GM19328 (cell line): ENCODE results near the gene MAP1LC3C.
"Not testable (repeated sequence)": the region's sequence is repeated elsewhere in the genome, so short reads cannot be mapped to it uniquely, and the experiment has no call there.

Experiments
- ATAC-seq: cut with Tn5 transposase; IDR thresholded peaks from one replicate; pipeline ENCODE4 v1.9.1; 2021; ENCODE audit warnings: mild to moderate bottlenecking, moderate library complexity; ENCODE audit not compliant: unreplicated experiment

The MAP1LC3C gene

DNA sequence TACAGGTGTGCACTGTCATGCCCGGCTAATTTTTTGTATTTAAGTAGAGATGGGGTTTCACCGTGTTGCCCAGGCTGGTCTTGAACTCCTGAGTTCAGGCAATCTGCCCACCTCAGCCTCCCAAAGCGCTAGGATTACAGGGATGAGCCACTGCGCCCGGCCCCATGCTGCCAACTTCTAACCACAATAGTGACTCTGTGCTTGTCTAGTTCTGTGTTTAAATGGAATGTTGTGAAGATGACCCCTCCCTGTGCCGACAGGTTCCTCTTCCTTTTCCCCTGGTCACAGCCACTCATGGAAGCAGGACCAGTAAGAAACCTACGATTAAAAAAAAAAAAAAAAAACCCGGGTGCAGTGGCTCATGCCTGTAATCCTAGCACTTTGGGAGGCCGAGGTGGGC lies 4.7 kb downstream of the MAP1LC3C start:
- no peak for ATAC-seq

DNA sequence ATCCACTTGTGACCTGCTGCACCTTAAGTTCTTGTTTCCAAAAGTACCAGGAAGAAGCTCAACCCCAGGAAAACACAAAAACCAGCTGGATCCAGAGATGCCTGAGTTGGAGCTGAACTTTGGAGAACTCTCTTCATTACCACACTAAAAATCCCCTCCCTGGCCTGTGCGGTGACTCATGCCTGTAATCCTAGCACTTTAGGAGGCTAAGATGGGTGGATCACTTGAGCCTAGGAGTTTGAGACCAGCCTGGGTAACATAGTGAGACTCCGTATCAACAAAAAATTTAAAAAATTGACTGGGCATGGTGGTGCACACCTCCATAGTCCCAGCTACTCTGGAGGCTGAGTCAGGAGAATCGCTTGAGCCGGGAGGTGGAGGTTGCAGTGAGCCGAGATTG lies 6.2 kb downstream of the MAP1LC3C start:
- no peak for ATAC-seq

DNA sequence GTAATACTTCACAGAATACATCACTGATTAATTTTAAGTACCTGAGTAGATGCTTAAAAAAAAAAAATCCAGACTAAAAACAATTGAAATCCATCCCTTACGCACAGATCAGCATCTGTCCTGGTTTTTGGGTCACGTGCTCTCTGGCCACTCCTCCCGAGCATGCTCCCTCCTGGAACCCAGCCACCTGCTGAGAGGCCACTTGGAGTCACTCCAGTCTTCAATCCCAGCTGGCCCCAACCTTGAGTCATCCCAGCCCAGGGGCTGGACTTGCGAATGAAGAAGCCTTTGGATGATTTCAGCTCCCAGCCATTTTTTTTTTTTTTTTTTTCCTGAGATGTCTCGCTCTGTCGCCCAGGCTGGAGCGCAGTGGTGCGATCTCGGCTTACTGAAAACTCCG lies 8.9 kb downstream of the MAP1LC3C start:
- ATAC-seq = no peak

DNA sequence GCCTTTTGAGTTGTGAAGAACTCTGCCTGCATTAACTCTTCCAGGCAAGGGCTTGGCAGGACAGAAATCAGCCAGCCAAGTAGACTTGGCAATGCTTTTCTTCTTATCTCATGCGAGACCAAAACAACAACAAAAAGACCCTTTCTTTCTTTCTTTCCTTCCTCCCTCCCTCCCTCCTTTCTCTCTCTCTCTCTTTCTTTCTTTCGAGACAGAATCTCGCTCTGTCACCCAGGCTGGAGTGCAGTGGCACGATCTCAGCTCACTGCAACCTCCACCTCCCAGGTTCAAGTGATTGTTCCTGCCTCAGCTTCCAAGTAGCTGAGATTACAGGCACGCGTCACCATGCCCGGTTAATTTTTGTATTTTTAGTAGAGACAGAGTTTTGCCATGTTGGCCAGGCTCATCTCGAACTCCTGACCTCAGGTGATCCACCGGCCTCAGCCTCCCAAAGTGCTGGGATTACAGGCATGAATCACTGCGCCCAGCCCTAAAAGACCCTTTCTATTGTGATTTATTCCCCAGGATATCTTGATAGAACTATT lies 10.4 kb downstream of the MAP1LC3C start:
- ATAC-seq = not testable (repeated sequence)

DNA sequence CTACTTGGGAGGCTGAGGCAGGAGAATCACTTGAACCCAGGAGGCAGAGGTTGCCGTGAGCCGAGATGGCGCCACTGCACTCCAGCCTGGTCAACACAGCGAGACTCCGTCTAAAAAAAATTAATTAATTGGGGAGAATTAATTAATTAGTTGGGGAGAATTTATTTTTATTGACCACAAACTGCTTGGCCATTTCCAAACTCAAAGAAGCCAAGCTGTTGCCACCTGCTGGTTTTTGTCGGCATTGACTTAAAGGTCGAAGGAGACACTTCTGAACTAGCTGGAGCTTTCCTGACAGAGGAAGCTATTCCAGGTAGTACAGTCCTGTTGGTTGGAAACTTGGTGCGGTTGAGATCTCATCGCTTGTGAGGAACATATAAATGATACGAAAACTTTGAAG lies 13.1 kb downstream of the MAP1LC3C start:
- no peak for ATAC-seq

DNA sequence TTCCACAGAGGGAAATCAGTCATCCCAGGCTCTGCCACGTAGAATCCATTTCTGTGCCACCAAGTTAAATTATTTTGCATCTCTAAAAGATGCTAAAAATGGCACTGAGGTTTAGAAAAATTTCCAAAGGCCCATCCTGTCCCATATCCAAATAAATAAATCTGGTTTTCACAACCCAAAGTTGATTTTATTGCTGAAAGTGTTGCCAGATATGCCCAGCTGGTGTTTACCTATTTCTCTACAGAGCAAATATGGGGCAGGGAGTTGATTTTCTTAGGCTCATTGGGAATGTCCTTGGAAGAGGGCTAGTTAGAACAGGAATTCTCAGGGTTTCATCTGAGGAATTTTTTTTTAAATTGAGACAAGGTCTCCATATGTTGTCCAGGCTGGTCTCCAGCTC lies 19.0 kb downstream of the MAP1LC3C start:
- ATAC-seq = no peak

DNA sequence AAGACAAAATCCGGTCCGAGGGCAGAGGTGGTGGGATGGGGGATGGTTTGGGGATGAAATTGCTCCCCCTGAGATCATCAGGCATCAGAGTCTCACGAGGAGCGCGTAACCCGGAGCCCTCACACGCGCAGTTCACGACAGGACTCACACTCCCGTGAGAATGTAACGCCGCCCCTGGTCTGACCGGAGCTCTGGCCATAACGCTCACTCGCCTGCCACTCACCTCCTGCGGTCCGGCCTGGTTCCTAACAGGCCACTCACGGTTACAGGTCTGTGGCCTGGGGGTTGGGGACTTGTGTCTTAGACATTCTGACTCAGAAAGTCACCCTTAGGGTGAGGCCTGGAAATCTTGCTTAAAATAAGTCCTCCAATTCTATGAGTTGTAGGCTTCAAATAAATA lies 19.8 kb downstream of the MAP1LC3C start:
- no peak for ATAC-seq

DNA sequence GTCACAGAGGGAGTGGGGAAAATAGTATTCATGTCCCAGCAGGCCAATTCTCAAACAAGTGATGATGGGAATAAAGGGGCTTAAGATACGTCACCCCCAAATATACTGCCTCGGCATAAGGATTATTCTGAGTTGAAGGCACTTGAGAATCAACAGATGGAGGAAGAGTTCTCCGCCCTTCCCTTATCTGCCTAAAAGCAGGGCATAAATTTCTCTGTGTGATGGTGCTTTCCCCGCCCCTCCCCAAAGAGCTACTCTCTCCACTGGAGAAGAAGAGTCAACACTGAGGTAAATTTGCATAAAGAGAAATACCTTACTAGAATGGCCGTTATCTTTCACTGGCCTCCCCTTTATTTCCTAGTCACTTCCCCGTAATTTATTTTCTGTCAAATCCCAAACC lies 22.7 kb downstream of the MAP1LC3C start:
- ATAC-seq = no peak

DNA sequence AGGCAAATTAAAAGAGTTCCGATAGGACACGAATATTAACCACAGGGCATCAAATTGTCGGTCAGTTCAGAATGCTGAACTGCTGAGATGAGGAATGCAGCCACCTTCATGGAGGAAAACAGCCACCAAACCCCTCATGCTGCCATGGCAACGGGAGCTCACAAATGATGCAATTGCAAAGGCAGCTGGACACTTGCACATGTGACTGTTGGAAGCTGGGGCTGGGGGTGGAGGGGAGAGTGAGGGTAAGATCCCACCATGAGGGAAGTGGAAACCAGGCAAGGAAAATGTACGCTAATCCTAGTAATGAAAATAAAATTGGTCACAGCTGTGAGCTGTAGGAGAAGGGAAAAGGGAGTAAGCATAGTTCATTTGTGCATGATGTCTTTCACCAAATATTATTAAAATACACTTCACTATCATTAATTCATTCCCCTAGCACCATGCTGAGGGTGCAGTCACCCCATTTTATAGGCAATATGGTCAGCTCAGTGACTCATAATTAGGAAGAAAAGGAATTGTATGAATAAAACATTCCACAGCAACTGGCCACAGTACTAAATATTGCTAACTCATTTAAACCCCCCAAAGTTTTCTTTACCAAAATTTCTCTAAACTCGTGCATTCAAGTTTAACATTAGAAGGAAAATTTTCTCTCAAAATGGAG lies 26.1 kb downstream of the MAP1LC3C start:
- ATAC-seq = no peak

DNA sequence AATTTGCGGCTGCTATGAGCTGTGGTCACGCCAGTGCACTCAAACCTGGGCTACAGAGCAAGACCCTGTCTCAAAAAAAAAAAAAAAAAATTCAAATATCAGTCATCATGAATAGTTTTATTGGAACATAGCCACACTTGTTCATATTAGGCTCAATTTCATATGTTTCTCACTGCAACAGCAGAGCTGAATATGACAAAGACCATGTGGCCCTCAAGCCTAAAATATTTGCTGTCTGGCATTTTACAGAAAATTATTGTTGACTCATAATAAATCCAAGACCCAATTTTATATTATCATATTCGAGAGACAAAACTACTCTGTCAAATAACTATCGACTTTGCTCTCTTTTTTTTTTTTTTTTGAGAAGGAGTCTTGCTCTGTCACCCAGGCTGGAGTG lies 30.3 kb downstream of the MAP1LC3C start:
- no peak for ATAC-seq

DNA sequence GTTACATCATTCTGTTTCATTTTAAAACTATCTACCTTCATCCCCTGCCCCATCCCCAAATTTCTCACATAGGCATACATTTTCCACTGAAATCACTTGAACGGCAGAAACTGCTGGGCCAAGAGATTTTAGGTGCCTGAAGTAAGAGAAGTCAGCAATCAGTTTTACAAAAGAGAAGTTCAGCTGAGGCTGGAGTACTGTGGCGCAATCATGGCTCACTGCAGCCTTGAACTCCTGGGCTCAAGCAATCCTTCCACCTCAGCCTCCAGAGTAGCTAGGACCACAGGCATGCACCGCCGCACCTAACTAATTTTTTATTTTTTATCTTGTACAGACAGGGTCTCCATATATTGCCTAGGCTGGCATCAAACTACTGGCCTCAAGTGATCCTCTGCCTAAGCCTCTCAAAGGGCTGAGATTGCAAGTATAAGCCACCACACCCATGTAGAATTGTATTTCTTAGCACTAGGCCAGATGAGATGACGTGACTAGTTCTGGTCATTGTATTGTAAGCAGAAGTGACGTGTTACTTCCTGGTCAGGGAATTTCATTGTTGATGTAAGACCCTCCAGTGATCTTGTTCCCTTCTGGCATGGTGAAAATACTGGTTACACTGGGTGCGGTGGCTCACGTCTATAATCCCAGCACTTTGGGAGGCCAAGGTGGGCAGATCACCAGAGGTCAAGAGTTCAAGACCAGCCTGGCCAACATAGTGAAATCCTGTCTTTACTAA lies 34.2 kb downstream of the MAP1LC3C start:
- no peak for ATAC-seq

DNA sequence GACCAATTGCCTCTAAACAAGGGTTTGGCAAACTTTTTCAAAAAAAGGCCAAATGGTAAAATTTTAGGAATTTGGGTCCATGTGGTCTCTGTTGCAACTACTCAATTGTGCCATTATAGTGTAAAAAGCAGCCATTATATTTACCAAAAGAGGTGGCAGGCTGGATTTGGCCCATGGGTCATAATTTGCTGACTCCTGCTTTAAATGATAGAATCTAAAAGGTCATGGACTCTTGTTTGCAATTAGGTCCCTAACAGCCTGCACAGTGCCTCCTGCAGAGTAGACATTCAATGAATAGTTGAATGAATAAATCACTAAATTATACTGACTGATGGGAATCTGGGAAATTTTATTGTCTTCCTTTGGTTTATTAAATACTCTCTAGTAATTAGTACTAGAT lies 35.2 kb downstream of the MAP1LC3C start:
- ATAC-seq = no peak

DNA sequence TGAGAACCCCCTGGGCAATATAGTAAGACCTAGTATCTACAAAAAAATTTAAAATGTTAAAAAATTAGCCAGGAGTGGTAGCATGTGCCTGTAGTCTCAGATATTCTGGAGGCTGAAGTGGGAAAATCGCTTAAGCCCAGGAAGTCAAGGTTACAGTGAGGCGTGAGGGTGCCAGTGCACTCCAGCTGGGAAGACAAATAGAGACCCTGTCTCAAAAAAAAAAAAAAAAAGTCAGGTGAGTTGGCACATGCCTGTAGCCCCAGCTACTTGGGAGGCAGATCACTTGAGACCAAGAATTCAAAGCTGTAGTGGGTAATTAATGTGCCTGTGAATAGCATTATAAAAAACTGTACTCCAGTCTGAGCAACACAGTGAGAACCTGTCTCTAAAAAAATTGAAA lies 36.7 kb downstream of the MAP1LC3C start:
- ATAC-seq = no peak

DNA sequence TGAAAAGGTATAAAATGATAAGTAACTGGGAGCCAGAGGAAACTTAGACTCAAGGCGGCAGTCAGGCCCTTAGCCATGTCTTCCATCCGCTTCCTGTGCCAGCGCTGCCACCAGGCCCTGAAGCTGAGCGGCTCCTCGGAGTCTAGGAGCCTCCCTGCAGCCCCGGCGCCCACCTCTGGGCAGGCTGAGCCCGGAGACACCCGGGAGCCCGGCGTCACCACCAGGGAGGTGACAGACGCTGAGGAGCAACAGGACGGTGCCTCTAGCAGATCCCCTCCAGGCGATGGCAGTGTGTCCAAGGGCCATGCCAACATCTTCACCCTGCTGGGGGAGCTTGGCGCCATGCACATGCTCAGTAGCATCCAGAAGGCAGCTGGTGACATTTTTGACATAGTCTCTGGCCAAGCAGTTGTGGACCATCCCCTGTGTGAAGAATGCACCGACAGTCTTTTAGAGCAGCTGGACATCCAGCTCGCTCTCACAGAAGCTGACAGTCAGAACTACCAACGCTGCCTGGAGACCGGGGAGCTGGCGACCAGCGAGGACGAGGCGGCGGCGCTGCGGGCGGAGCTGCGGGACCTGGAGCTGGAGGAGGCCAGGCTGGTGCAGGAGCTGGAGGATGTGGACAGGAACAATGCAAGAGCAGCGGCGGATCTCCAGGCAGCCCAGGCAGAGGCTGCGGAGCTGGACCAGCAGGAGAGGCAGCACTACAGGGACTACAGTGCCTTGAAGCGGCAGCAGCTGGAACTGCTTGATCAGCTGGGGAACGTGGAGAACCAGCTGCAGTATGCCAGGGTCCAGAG lies 41.0 kb downstream of the MAP1LC3C start, which contains the start of gene BECN2:
Gene BECN2 (plus strand): TSS at position 76 of the 803 bp plus-strand sequence. CDS start 0 bp downstream, at position 76.
- ATAC-seq = no peak

DNA sequence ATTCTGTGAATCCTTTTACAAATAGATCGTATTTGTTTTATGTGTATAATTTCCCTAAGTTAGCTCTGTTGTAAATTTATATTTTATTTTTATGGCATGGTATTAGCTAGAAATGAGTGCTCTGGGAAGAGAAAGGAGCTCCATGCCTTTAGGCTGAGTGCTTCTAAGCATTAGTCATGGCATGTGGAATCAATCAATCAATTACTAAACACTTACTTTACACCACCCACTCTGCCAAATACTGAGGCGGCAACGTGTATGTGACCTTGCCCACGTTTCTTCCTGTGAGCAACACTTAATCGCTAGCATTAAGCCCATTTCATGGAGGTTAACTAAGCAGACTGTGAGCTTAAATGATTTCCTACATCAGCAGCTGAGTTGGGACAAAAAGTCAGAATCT lies 48.5 kb downstream of the MAP1LC3C start:
- no peak for ATAC-seq

DNA sequence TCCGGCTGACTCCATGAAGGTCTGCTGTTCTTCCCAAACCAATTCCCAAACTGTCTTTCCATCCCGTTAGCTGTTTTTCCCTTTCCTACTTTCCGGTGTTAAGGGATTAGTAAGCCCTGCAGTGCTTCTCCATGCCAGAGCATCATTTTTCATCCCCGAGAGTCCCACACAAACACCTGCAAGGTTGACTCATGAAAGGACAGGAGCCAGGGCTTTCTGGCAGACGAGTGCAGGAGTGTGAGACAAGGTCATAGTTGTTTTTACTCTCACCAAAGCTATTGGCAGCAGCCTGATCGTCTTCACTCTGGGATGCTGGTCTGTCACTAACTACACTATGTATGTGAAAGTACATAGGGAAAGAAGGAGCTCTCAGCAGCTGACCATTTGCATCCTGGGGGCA lies 51.5 kb downstream of the MAP1LC3C start:
- ATAC-seq = no peak
